GM10847 (cell line): ENCODE measurements around the gene GSG1L.

Experiments
- POLR2A ChIP-seq: IDR thresholded peaks from 2 replicates; pipeline ENCODE4 v1.6.1; 2011; ENCODE audit not compliant: insufficient read length; ENCODE audit errors: extremely low read depth

GSG1L gene

GRCh38 chr16:27841061-27841801 is 222.3 kb downstream of the GSG1L start:
- TF ChIP-seq POLR2A, result no peak

- no peak for TF ChIP-seq POLR2A
Observed at GRCh38 chr16:27840311-27841060, 223.0 kb downstream of the GSG1L start.

GRCh38 chr16:27839419-27839818 is 224.1 kb downstream of the GSG1L start:
- TF ChIP-seq POLR2A, result no peak

GRCh38 chr16:27838536-27839175 is 224.9 kb downstream of the GSG1L start:
- TF ChIP-seq POLR2A, result no peak

GRCh38 chr16:27829975-27830374 is 233.5 kb downstream of the GSG1L start:
- no peak for TF ChIP-seq POLR2A

GRCh38 chr16:27828671-27829070 is 234.8 kb downstream of the GSG1L start:
- TF ChIP-seq POLR2A, result no peak

- TF ChIP-seq POLR2A, result no peak
Observed at GRCh38 chr16:27827765-27828164, 235.7 kb downstream of the GSG1L start.

- no peak for TF ChIP-seq POLR2A
Observed at GRCh38 chr16:27826893-27827289, 236.6 kb downstream of the GSG1L start.

- no peak for TF ChIP-seq POLR2A
Observed at GRCh38 chr16:27826081-27826892, 237.2 kb downstream of the GSG1L start.

- no peak for TF ChIP-seq POLR2A
Observed at GRCh38 chr16:27824786-27825185, 238.7 kb downstream of the GSG1L start.

- TF ChIP-seq POLR2A, result no peak
Observed at GRCh38 chr16:27824006-27824405, 239.5 kb downstream of the GSG1L start.

GRCh38 chr16:27823421-27823820 is 240.1 kb downstream of the GSG1L start:
- TF ChIP-seq POLR2A, result no peak

- no peak for TF ChIP-seq POLR2A
Observed at GRCh38 chr16:27822996-27823395, 240.5 kb downstream of the GSG1L start.

GRCh38 chr16:27822529-27822928 is 241.0 kb downstream of the GSG1L start:
- no peak for TF ChIP-seq POLR2A

- no peak for TF ChIP-seq POLR2A
Observed at GRCh38 chr16:27820646-27821345, 242.7 kb downstream of the GSG1L start.
